Putamen (tissue), 1 donor: ENCODE results near the gene C4orf54.

Experiments
- DNase-seq: peaks from one replicate; pipeline ENCODE4 v3.0.0-alpha.2; 2016; ENCODE audit warnings: low spot score

Gene C4orf54

DNA sequence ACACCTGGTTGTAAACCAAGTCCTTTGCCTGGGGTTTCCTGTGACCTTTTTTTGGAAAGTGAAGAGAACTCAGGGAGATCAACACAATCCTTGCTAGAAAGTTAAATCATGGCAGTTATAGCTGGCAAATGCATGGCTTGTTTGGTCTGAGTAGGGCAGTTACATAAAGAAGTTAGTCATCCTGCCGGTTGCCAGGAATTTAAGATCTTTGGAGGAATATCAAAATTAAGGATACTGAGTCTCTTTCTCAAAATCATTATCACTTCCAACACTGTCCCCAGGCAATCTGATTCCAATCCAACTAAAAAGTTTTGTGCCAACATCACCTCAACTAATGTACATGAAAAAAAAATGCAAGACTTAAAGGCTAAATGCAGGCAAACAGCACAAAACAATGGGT, 40.3 kb downstream of the C4orf54 start:
- DNase-seq = no peak

DNA sequence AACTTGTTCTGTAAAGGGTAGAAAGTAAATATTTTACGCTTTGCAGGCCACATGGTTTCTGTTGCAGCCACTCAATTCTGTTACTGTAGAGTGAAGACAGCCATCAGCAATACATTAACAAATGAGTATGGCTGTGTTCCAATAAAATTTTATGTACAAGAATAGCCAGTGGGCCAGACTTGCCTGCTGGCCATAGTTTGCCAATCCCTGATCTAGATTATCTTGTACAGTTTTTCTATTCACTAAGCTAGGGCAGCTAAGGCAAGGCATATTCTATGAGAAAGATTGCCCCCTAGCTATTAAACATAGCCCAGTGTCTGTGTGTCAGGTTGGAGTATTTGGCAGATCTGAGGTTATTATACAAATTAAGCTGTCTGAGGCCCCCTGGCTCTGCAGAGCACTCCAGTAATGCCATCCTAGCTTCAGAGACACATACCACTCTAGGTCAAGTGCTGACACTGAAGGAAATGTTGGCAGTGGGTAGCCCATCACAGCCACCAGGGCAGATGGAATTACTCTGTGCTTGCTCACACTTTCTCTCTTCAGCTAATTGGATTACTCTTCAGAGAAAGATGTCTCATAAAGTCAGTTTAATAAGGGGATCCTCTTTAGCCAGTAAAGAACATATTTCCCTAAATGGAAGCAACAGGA, 42.3 kb downstream of the C4orf54 start:
- no peak for DNase-seq

GRCh38 chr4:99614491-99614890, 43.1 kb downstream of the C4orf54 start:
- no peak for DNase-seq

GRCh38 chr4:99612704-99613103, 44.9 kb downstream of the C4orf54 start:
- DNase-seq = no peak

DNA sequence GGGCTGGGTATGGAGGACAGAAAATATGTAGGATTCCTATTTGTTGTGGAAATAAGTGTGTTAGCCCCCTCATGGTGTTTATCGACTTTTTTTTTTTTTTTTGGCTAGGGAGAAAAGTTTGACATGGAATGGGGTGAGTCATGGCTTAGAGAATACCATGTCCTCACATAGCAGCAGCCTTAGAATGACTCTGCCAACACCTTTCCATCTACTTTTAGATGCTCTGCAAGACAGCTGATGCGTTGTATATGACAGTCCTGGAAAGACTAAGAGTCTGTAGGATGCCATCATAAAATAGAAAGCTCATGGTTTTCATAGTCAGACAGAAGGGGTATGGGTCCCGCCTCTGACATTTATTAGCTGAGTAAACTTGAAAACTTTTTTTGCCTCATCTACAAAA, 45.3 kb downstream of the C4orf54 start:
- DNase-seq = no peak

DNA sequence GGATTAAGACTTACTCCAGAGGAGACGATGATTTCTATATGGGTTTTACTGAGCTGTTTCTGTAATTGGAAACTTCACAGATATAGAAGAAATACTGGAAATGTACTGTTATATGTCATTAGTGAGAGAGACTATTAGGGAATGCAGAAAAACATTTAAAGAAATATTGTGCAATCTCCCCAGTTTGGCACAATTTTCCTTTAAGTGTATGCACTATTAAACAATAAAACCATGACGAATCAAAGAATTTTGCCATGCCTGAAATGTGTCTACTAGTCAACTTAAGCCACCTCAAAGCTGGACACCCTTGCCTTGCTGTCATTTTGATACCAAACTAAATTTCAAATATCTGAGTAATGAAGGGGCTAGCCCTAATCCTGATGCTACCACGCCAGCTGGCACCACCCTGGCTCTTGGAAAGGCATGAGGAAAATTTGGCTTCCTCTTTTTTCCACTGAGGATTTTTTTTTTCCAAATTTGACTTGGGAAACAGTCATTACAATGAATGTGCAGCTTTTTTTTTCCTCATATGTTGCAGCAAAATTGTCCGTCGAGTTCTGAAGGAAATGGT, 46.9 kb downstream of the C4orf54 start:
- DNase-seq = no peak

DNA sequence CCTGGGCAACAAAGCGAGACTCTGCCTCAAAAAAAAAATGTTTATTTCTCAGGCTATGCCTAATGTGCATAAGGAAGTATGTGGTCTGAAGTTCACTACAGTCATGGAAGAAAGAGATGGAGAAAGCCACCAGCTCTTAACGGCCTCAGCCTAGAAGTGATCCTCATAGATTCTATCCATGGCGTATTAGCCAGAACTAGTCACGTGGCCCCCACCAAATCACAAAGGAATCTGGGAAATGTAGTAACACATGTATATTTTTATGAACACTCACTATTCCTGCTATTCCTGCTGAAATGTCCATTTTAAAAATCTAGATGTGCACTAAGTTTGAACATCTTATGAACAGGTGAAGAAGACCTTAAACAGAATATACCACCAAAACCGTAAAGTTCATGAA, 49.2 kb downstream of the C4orf54 start:
- no peak for DNase-seq
